H9 (cell line): ENCODE data around the gene SUGT1. TPM values are rescaled to one million over a fixed set of nuclear protein-coding genes. Genes with fewer than 3 reads are reported as not detected.

Experiments used
- DNase-seq: peaks from one replicate; pipeline ENCODE4 v3.0.0-alpha.2; 2017
- H2AFZ ChIP-seq: one replicate; pipeline ENCODE4 v1.6.1; 2013; ENCODE audit warnings: mild to moderate bottlenecking, low read length, control low read depth, moderate library complexity
- H2AK5ac ChIP-seq: 2 replicates; pipeline ENCODE4 v1.6.1; 2013; ENCODE audit warnings: low read length, control low read depth, mixed read lengths; ENCODE audit not compliant: insufficient read length
- H2BK120ac ChIP-seq: one replicate; pipeline ENCODE4 v1.6.1; 2013; ENCODE audit warnings: low read depth, mild to moderate bottlenecking, low read length, control low read depth, inconsistent platforms; ENCODE audit not compliant: poor library complexity, severe bottlenecking
- H2BK12ac ChIP-seq: 2 replicates; pipeline ENCODE4 v1.6.1; 2013; ENCODE audit warnings: low read length, control low read depth, mixed read lengths, low read depth; ENCODE audit not compliant: insufficient read length
- H2BK15ac ChIP-seq: 2 replicates; pipeline ENCODE4 v1.6.1; 2013; ENCODE audit warnings: low read depth, low read length, control low read depth
- H2BK20ac ChIP-seq: one replicate; pipeline ENCODE4 v1.6.1; 2013; ENCODE audit warnings: low read depth, mild to moderate bottlenecking, low read length, control low read depth, inconsistent platforms; ENCODE audit not compliant: poor library complexity, severe bottlenecking
- H2BK5ac ChIP-seq: 2 replicates; pipeline ENCODE4 v1.6.1; 2013; ENCODE audit warnings: low read length, control low read depth, mixed read lengths; ENCODE audit not compliant: insufficient read length
- H3K14ac ChIP-seq: 2 replicates; pipeline ENCODE4 v1.6.1; 2013; ENCODE audit warnings: low read length, control low read depth; ENCODE audit not compliant: insufficient read depth
- H3K18ac ChIP-seq: 2 replicates; pipeline ENCODE4 v1.6.1; 2013; ENCODE audit warnings: low read depth, mild to moderate bottlenecking, mixed read lengths, low read length, control low read depth; ENCODE audit not compliant: insufficient read length
- H3K23ac ChIP-seq: 2 replicates; pipeline ENCODE4 v1.6.1; 2013; ENCODE audit warnings: low read length, control low read depth, mixed read lengths, low read depth; ENCODE audit not compliant: insufficient read length
- H3K23me2 ChIP-seq: 2 replicates; pipeline ENCODE4 v1.6.1; 2013; ENCODE audit warnings: low read depth, mild to moderate bottlenecking, mixed read lengths, low read length, control low read depth; ENCODE audit not compliant: insufficient read length, poor library complexity, severe bottlenecking
- H3K27ac ChIP-seq: 2 replicates; pipeline ENCODE4 v1.5.1; 2013; ENCODE audit warnings: low read length, control low read depth, mixed read lengths, low read depth; ENCODE audit not compliant: insufficient read length
- H3K27me3 ChIP-seq: 2 replicates; pipeline ENCODE4 v1.6.1; 2013; ENCODE audit warnings: low read length, control low read depth, inconsistent platforms; ENCODE audit not compliant: insufficient read depth
- H3K4ac ChIP-seq: 2 replicates; pipeline ENCODE4 v1.6.1; 2013; ENCODE audit warnings: low read depth, mild to moderate bottlenecking, control low read depth, inconsistent platforms, low read length, moderate library complexity
- H3K4me1 ChIP-seq: 2 replicates; pipeline ENCODE4 v1.6.1; 2013; ENCODE audit warnings: low read length, control low read depth, inconsistent platforms; ENCODE audit not compliant: insufficient read depth
- H3K4me2 ChIP-seq: 2 replicates; pipeline ENCODE4 v1.6.1; 2013; ENCODE audit warnings: low read length, control low read depth, mixed read lengths; ENCODE audit not compliant: insufficient read length, insufficient read depth
- H3K56ac ChIP-seq: 2 replicates; pipeline ENCODE4 v1.6.1; 2013; ENCODE audit warnings: low read depth, mild to moderate bottlenecking, mixed read lengths, low read length, control low read depth; ENCODE audit not compliant: insufficient read length
- H3K79me1 ChIP-seq: 2 replicates; pipeline ENCODE4 v1.6.1; 2013; ENCODE audit warnings: low read depth, mild to moderate bottlenecking, moderate library complexity, low read length, control low read depth, inconsistent platforms; ENCODE audit not compliant: insufficient read depth, poor library complexity, severe bottlenecking
- H3K79me2 ChIP-seq: 2 replicates; pipeline ENCODE4 v1.6.1; 2013; ENCODE audit warnings: low read length, control low read depth, inconsistent platforms; ENCODE audit not compliant: insufficient read depth
- H3K9ac ChIP-seq: 2 replicates; pipeline ENCODE4 v1.6.1; 2013; ENCODE audit warnings: low read length, control low read depth, mixed read lengths; ENCODE audit not compliant: insufficient read length; ENCODE audit errors: extremely low read depth
- H3K9me3 ChIP-seq: one replicate; pipeline ENCODE4 v1.6.1; 2013; ENCODE audit warnings: low read depth, low read length, inconsistent platforms; ENCODE audit not compliant: control insufficient read depth
- H3T11ph ChIP-seq: one replicate; pipeline ENCODE4 v1.6.1; 2013; ENCODE audit warnings: mild to moderate bottlenecking, low read length, control low read depth, inconsistent platforms
- H4K20me1 ChIP-seq: one replicate; pipeline ENCODE4 v1.6.1; 2013; ENCODE audit not compliant: control insufficient read depth, insufficient read length, insufficient read depth
- H4K5ac ChIP-seq: 2 replicates; pipeline ENCODE4 v1.6.1; 2013; ENCODE audit warnings: low read depth, mild to moderate bottlenecking, mixed read lengths, low read length, control low read depth; ENCODE audit not compliant: insufficient read length
- H4K8ac ChIP-seq: replicated peaks from 2 replicates; pipeline ENCODE4 v1.6.1; 2013; ENCODE audit warnings: low read length, control low read depth, mixed read lengths, low read depth; ENCODE audit not compliant: insufficient read length
- H4K91ac ChIP-seq: 2 replicates; pipeline ENCODE4 v1.6.1; 2013; ENCODE audit warnings: low read depth, mild to moderate bottlenecking, moderate library complexity, mixed read lengths, low read length, control low read depth; ENCODE audit not compliant: insufficient read length
- H3K27ac Mint-ChIP-seq, 3 experiments: 2 replicates in 2 of 3; 3 replicates in 1 of 3; pipeline ENCODE4 v1.8.0; 2020 to 2021; ENCODE audit warnings: mixed read lengths in 3 of 3, mild to moderate bottlenecking in 1 of 3, moderate library complexity in 1 of 3
- H3K27me3 Mint-ChIP-seq: 2 replicates; pipeline ENCODE4 v1.8.0; 2021; ENCODE audit warnings: low read depth, mild to moderate bottlenecking, moderate library complexity, mixed read lengths
- H3K36me3 Mint-ChIP-seq, 3 experiments: 2 replicates in 2 of 3; 3 replicates in 1 of 3; pipeline ENCODE4 v1.8.0; 2020 to 2021; ENCODE audit warnings: low read depth in 3 of 3, mixed read lengths in 3 of 3; ENCODE audit not compliant: insufficient read depth in 1 of 3
- H3K4me1 Mint-ChIP-seq, 2 experiments: 2 replicates each; pipeline ENCODE4 v1.8.0; 2020; ENCODE audit warnings: mixed read lengths in 2 of 2
- H3K4me3 Mint-ChIP-seq, 2 experiments: 2 replicates in 1 of 2; 3 replicates in 1 of 2; pipeline ENCODE4 v1.8.0; 2020 to 2021; ENCODE audit warnings: mild to moderate bottlenecking in 2 of 2, mixed read lengths in 2 of 2, moderate library complexity in 1 of 2
- H3K9me3 Mint-ChIP-seq, 2 experiments: 2 replicates in 1 of 2; 3 replicates in 1 of 2; pipeline ENCODE4 v1.8.0; 2020; ENCODE audit warnings: mild to moderate bottlenecking in 2 of 2, mixed read lengths in 2 of 2, moderate library complexity in 1 of 2
- WGBS: extraction: QIAGEN DNeasy Blood & Tissue Kit; methylation state at CpG from one replicate; pipeline ENCODE4 v1.1.7; 2013; ENCODE audit warnings: missing lambda C conversion rate, low lambda C conversion rate, mixed read lengths; ENCODE audit not compliant: insufficient read length; ENCODE audit errors: extremely low coverage; 5-methylcytosine and 5-hydroxymethylcytosine counted together
- total RNA-seq: library from RNA; stranded (reverse); gene quantifications from 2 replicates; pipeline ENCODE4 v1.2.1, GENCODE V29; 2021
- TF ChIP-seq, protein P1 (sequence below): fragments of 200-600 bp; sonication (generic); conservative IDR thresholded peaks from 3 replicates; pipeline ENCODE4 v1.8.0; 2021; ENCODE audit warnings: antibody characterized with exemption, mild to moderate bottlenecking

Gene SUGT1
- total RNA-seq, 1 experiment from 2014 or later = 99.6 TPM

DNA sequence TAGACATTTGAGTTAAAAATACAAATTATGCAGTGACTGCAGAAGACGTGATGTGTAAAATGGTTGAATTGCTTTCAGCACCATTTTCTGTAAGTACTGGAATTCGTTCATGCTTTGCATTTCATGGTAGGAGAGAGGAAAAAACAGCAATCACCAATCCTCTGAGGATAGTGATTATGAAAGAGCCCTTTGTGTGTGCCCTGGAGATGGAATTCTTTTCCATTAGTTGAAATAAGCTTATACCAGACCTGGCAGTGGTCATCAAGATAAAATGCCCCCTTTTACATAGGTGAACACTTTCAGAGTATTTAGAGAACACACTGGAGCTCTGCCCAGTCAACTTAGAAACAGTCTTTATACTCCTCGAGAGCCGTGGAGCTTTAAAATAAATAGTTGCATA is 85.3 kb downstream of the SUGT1 start:
- no peak overlapping the region for H2BK15ac ChIP-seq
- no peak overlapping the region for H4K91ac ChIP-seq
- peaks cover 6 to 8% of the 10 kb centered on the region in 2 experiments; a peak in 4 of 5 replicates for H3K9me3 Mint-ChIP-seq
- H3K36me3 Mint-ChIP-seq = peaks cover 9 to 25% (median 23%) of the 10 kb centered on the region in 3 experiments
- DNase-seq = no peak
- H3K4me1 ChIP-seq = peaks cover 2% of the 10 kb centered on the region; the same call in 1 of the 2 replicates
- peak overlapping the region; percentile 79 to 88 for H3K4me3 Mint-ChIP-seq
- no peaks in the 10 kb centered on the region for H3K79me2 ChIP-seq
- H3T11ph ChIP-seq = no peak overlapping the region
- H3K23me2 ChIP-seq = peaks cover 10% of the 10 kb centered on the region
- no peak overlapping the region for H3K4ac ChIP-seq
- H3K4me2 ChIP-seq = peak overlapping the region; percentile 57
- no peak overlapping the region for H3K9ac ChIP-seq
- no peak overlapping the region for H3K18ac ChIP-seq
- no peak overlapping the region for H3K56ac ChIP-seq
- H3K23ac ChIP-seq = no peak overlapping the region
- H4K20me1 ChIP-seq = no peaks in the 10 kb centered on the region
- no peak overlapping the region for H2AK5ac ChIP-seq
- peaks cover 4% of the 10 kb centered on the region; the same call in 1 of the 2 replicates for H3K27me3 Mint-ChIP-seq
- H2BK12ac ChIP-seq = no peak overlapping the region
- no peak overlapping the region for H4K8ac ChIP-seq
- no peak overlapping the region for H2AFZ ChIP-seq
- no peaks in the 10 kb centered on the region for H3K79me1 ChIP-seq
- H3K4me1 Mint-ChIP-seq = peaks cover 47 to 54% of the 10 kb centered on the region in 2 experiments
- no CpG with 5 or more reads among the region's 4 CpGs for WGBS
- TF ChIP-seq, protein P1, sequence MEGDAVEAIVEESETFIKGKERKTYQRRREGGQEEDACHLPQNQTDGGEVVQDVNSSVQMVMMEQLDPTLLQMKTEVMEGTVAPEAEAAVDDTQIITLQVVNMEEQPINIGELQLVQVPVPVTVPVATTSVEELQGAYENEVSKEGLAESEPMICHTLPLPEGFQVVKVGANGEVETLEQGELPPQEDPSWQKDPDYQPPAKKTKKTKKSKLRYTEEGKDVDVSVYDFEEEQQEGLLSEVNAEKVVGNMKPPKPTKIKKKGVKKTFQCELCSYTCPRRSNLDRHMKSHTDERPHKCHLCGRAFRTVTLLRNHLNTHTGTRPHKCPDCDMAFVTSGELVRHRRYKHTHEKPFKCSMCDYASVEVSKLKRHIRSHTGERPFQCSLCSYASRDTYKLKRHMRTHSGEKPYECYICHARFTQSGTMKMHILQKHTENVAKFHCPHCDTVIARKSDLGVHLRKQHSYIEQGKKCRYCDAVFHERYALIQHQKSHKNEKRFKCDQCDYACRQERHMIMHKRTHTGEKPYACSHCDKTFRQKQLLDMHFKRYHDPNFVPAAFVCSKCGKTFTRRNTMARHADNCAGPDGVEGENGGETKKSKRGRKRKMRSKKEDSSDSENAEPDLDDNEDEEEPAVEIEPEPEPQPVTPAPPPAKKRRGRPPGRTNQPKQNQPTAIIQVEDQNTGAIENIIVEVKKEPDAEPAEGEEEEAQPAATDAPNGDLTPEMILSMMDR = no peak
- no peak overlapping the region for H4K5ac ChIP-seq
- no peaks in the 10 kb centered on the region for H3K9me3 ChIP-seq
- no peaks in the 10 kb centered on the region for H3K27me3 ChIP-seq
- H3K27ac Mint-ChIP-seq = peak overlapping the region; percentile 46 to 93 (median 76); a peak in 5 of 7 replicates
- no peak overlapping the region for H2BK20ac ChIP-seq
- H3K14ac ChIP-seq = no peak overlapping the region
- H2BK120ac ChIP-seq = no peak overlapping the region
- peak overlapping the region; percentile 34 for H3K27ac ChIP-seq
- H2BK5ac ChIP-seq = no peak overlapping the region
